ENCODE results near the gene CHDH.

The CHDH gene

GRCh38 chr3:53806182-53807116 lies 39.8 kb downstream of the CHDH start:
- DNase-seq, result no peak

- no peak for DNase-seq
These were observed 40.6 kb downstream of the CHDH start for GRCh38 chr3:53805463-53806159.

- no peak for DNase-seq
These were observed 41.3 kb downstream of the CHDH start for GRCh38 chr3:53804697-53805462.

- no peak for DNase-seq
These were observed 42.2 kb downstream of the CHDH start for GRCh38 chr3:53803816-53804695.

- no peak for DNase-seq
These were observed 42.9 kb downstream of the CHDH start for GRCh38 chr3:53803124-53803815.

GRCh38 chr3:53802256-53802880 lies 43.9 kb downstream of the CHDH start:
- no peak for DNase-seq

- DNase-seq, result no peak
These were observed 44.9 kb downstream of the CHDH start for GRCh38 chr3:53801319-53801718.

GRCh38 chr3:53800041-53800906 lies 45.9 kb downstream of the CHDH start:
- no peak for DNase-seq

GRCh38 chr3:53799338-53799865 lies 46.8 kb downstream of the CHDH start:
- no peak for DNase-seq

GRCh38 chr3:53798144-53798543 lies 48.1 kb downstream of the CHDH start:
- no peak for DNase-seq

- no peak for DNase-seq
These were observed 50.2 kb downstream of the CHDH start for GRCh38 chr3:53795789-53796560.

GRCh38 chr3:53795176-53795575 lies 51.0 kb downstream of the CHDH start:
- DNase-seq, result no peak

- DNase-seq, result no peak
These were observed 51.6 kb downstream of the CHDH start for GRCh38 chr3:53794597-53794996.

GRCh38 chr3:53792866-53793265 lies 53.4 kb downstream of the CHDH start:
- no peak for DNase-seq

GRCh38 chr3:53791317-53791716 lies 54.9 kb downstream of the CHDH start:
- no peak for DNase-seq

- no peak for DNase-seq
These were observed 55.7 kb downstream of the CHDH start for GRCh38 chr3:53790470-53790869.

- DNase-seq, result no peak
These were observed 56.8 kb downstream of the CHDH start for GRCh38 chr3:53789459-53789858.

- DNase-seq, result no peak
These were observed 58.2 kb downstream of the CHDH start for GRCh38 chr3:53788038-53788437.

- DNase-seq, result no peak
These were observed 59.2 kb downstream of the CHDH start for GRCh38 chr3:53787016-53787415.
